ENCODE measurements around the gene TEAD3.

TEAD3 gene

DNA sequence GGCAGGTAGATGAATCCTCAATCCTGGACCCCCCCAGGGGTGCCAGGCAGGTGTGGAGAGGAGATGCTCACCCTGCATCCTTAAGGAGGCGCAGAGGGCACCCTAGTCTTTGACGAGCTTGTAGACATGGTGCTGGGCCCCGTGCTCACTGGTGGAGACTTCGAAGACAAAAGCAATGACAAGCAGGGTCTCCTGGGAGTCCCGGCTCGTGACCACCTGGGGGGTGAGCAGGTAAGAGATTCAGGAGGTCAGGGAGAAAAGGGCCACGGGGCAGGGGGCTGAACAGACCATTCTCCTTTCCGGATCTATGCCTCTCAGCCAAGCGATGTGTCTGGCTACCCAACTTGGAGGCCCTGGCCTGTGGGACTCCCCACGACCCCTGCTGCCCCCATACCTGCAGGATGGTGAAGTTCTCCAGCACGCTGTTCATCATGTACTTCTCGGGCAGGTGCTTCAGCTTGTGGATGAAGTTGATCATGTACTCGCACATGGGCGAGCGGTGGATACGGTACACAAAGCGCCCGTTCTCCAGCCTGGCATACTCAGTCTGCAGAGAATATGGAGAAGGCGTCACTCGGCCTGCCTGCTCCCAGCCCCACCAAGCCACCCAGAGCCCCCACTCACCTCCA is 21.8 kb downstream of the TEAD3 start:
- Histone ChIP-seq H3K36me3 (replicated peaks; ENCODE audit: insufficient read depth, low read length) (peaks cover 6% of the 10 kb centered on the region), H3K27ac (ENCODE audit: low read length) (no peak overlapping the region), H3K4me3 (ENCODE audit: low read length) (no peak overlapping the region), H4K20me1 (ENCODE audit: insufficient read depth, low read length) (peaks cover 24% of the 10 kb centered on the region), H3K79me2 (ENCODE audit: low read length) (peaks cover 17% of the 10 kb centered on the region), H3K4me2 (ENCODE audit: low read depth, low read length) (no peak overlapping the region), H3F3A (ENCODE audit: insufficient read depth, low read length) (peaks cover 41% of the 10 kb centered on the region), H2AFZ (ENCODE audit: low read length) (no peak overlapping the region), H3K9me3 (replicated peaks; ENCODE audit: insufficient read depth, low read length) (no peaks in the 10 kb centered on the region), H3K9me2 (replicated peaks; ENCODE audit: insufficient read depth, low read length) (no peaks in the 10 kb centered on the region), H3K4me1 (ENCODE audit: low read length) (peaks cover 3% of the 10 kb centered on the region; the same call in 1 of the 2 replicates), H3K27me3 (replicated peaks; ENCODE audit: insufficient read depth, low read length) (no peaks in the 10 kb centered on the region), H3K9ac (ENCODE audit: low read length) (no peak overlapping the region)
- TF ChIP-seq EZH2 (optimal IDR thresholded peaks at IDR 0.05; ENCODE audit: low read depth, low read length), result no peak
- TF ChIP-seq, protein P1, sequence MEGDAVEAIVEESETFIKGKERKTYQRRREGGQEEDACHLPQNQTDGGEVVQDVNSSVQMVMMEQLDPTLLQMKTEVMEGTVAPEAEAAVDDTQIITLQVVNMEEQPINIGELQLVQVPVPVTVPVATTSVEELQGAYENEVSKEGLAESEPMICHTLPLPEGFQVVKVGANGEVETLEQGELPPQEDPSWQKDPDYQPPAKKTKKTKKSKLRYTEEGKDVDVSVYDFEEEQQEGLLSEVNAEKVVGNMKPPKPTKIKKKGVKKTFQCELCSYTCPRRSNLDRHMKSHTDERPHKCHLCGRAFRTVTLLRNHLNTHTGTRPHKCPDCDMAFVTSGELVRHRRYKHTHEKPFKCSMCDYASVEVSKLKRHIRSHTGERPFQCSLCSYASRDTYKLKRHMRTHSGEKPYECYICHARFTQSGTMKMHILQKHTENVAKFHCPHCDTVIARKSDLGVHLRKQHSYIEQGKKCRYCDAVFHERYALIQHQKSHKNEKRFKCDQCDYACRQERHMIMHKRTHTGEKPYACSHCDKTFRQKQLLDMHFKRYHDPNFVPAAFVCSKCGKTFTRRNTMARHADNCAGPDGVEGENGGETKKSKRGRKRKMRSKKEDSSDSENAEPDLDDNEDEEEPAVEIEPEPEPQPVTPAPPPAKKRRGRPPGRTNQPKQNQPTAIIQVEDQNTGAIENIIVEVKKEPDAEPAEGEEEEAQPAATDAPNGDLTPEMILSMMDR (IDR thresholded peaks at IDR 0.05; ENCODE audit: low read length), result no peak
- TF ChIP-seq EZH2phosphoT487 (IDR thresholded peaks at IDR 0.05; ENCODE audit: low read length), result no peak
- no peak for DNase-seq

DNA sequence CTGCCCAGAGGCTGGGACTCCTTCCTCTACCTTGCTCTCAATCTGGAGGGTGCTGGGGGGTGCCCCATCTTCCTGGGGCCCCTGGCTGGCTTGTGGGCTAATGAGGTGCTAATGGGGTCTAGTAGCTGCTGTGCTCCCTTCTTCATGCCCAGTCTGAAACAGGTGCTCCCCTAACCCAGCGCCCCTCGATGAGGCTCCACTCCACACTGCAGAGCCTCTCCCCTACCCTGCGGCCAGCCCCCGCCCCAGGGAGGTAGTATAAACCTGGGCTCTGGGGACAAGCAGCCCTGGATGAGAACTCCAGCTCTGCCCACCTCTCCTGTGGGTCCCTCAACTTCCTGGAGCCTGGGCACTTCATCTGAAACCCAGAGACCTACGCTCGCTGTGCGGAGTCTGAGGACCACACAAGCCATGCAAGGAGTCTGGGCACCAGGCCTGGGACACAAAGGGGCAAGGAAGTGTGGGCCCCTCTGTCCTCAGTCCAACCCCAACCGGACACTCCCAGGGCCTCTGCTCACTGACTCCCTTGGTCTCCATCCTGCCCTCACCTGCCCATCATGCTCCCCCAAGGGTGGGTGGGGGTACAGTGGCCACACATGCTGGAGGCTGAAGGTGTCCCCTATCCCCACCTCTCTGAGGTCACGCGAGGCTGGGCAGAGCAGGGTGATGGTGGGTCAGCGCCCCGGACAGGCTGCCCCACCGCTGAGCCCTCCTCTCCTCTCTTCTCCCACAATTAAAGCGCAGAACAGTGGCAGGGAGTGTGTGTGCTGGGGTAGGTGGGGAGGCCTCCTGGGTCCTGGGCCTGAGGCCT is 22.5 kb downstream of the TEAD3 start:
- Histone ChIP-seq H3K9me2 (replicated peaks; ENCODE audit: insufficient read depth, low read length) (no peaks in the 10 kb centered on the region), H3K4me2 (ENCODE audit: low read depth, low read length) (no peak overlapping the region), H4K20me1 (ENCODE audit: insufficient read depth, low read length) (peaks cover 31% of the 10 kb centered on the region), H3K4me1 (ENCODE audit: low read length) (peaks cover 5% of the 10 kb centered on the region; the same call in 1 of the 2 replicates), H2AFZ (ENCODE audit: low read length) (no peak overlapping the region), H3K27me3 (replicated peaks; ENCODE audit: insufficient read depth, low read length) (no peaks in the 10 kb centered on the region), H3F3A (ENCODE audit: insufficient read depth, low read length) (peaks cover 49% of the 10 kb centered on the region), H3K9ac (ENCODE audit: low read length) (no peak overlapping the region), H3K79me2 (ENCODE audit: low read length) (peaks cover 25% of the 10 kb centered on the region), H3K9me3 (replicated peaks; ENCODE audit: insufficient read depth, low read length) (no peaks in the 10 kb centered on the region), H3K27ac (ENCODE audit: low read length) (no peak overlapping the region), H3K36me3 (replicated peaks; ENCODE audit: insufficient read depth, low read length) (peaks cover 12% of the 10 kb centered on the region), H3K4me3 (ENCODE audit: low read length) (no peak overlapping the region)
- DNase-seq, result no peak
- TF ChIP-seq, protein P1 (IDR thresholded peaks at IDR 0.05; ENCODE audit: low read length), result no peak
- TF ChIP-seq EZH2phosphoT487 (IDR thresholded peaks at IDR 0.05; ENCODE audit: low read length) (no peak), EZH2 (optimal IDR thresholded peaks at IDR 0.05; ENCODE audit: low read depth, low read length) (no peak)

DNA sequence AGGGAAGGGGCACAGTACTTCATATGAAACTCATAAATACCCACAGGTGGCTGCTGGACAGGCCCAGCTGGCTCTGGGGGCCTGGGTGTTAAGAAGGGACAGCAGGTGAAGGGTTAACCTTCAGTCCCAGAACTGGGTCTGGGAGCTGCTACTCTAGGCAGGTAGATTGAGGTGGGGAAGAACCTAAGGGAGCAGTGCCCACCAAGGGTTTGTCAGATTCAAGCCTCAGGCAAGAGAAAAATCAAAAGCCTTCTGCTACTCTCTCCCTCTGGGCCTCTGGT is 23.1 kb downstream of the TEAD3 start:
- Histone ChIP-seq H4K20me1 (ENCODE audit: insufficient read depth, low read length) (peaks cover 36% of the 10 kb centered on the region), H3K4me3 (ENCODE audit: low read length) (no peak overlapping the region), H3F3A (ENCODE audit: insufficient read depth, low read length) (peaks cover 54% of the 10 kb centered on the region), H3K4me2 (ENCODE audit: low read depth, low read length) (no peak overlapping the region), H3K79me2 (ENCODE audit: low read length) (peaks cover 30% of the 10 kb centered on the region), H3K27ac (ENCODE audit: low read length) (no peak overlapping the region), H3K9me2 (replicated peaks; ENCODE audit: insufficient read depth, low read length) (no peaks in the 10 kb centered on the region), H3K9ac (ENCODE audit: low read length) (no peak overlapping the region), H3K27me3 (replicated peaks; ENCODE audit: insufficient read depth, low read length) (no peaks in the 10 kb centered on the region), H3K9me3 (replicated peaks; ENCODE audit: insufficient read depth, low read length) (no peaks in the 10 kb centered on the region), H3K36me3 (replicated peaks; ENCODE audit: insufficient read depth, low read length) (peaks cover 16% of the 10 kb centered on the region), H2AFZ (ENCODE audit: low read length) (no peak overlapping the region), H3K4me1 (ENCODE audit: low read length) (peaks cover 5% of the 10 kb centered on the region; the same call in 1 of the 2 replicates)
- TF ChIP-seq EZH2phosphoT487 (IDR thresholded peaks at IDR 0.05; ENCODE audit: low read length), result no peak
- TF ChIP-seq, protein P1 (IDR thresholded peaks at IDR 0.05; ENCODE audit: low read length), result no peak
- TF ChIP-seq EZH2 (optimal IDR thresholded peaks at IDR 0.05; ENCODE audit: low read depth, low read length), result no peak
- DNase-seq, result no peak

All from MM.1S (cell line).